ENCODE data around the gene CIC. TPM values are rescaled to one million over a fixed set of nuclear protein-coding genes. Genes with fewer than 3 reads are reported as not detected.
A peak's percentile ranks its signal among the peaks of the same experiment; 100 is the strongest.

CIC gene
- total RNA-seq, 2 donors from 2014 or later: 47.8 to 54.6 TPM

DNA sequence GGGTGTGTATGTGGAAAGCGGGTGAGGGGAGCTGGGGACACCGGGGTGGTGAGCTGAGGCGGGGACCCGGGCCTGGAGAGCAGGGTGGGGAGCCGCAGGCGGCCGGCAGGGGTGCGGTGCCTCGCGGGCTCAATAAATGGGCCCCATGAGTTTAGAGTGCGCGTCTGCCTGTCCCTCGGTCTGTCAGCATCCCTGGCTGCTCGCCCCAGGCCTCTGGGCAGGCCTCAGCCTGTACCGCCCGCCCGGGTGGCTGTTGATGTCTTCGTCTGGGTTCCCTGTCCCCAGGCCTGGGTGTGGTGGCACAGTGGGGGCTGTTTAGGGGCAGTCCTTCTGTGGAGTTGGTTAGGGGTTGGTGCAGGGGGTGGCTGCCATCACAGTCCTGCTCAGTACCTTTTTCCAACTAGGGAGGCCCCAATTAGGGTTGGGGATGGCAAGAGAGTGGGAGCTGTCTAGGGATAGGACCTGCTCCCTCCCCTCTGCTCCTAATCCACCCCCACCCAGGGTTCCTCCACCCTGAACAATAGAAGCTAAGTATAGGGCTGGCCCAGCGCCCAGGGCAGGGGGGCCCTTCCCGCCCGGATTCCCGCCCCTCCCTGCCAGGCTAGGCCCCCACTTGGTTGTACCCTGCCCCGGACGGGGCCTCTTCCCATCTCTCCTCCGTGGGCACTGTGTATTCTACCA, 12.2 kb downstream of the CIC start:
- Histone ChIP-seq H3K27me3 (no peaks in the 10 kb centered on the region), H3K9me3 (no peaks in the 10 kb centered on the region), H3K27ac (peak overlapping the region; percentile 92), H3K36me3 (no peaks in the 10 kb centered on the region), H3K9ac (ENCODE audit: low read depth in 2 of 2, low read length in 2 of 2) (peak overlapping the region; percentile 66 to 80), H3K4me1 (peaks cover 42% of the 10 kb centered on the region), H3K4me3 (peak overlapping the region; percentile 73)
- TF ChIP-seq, protein P1, sequence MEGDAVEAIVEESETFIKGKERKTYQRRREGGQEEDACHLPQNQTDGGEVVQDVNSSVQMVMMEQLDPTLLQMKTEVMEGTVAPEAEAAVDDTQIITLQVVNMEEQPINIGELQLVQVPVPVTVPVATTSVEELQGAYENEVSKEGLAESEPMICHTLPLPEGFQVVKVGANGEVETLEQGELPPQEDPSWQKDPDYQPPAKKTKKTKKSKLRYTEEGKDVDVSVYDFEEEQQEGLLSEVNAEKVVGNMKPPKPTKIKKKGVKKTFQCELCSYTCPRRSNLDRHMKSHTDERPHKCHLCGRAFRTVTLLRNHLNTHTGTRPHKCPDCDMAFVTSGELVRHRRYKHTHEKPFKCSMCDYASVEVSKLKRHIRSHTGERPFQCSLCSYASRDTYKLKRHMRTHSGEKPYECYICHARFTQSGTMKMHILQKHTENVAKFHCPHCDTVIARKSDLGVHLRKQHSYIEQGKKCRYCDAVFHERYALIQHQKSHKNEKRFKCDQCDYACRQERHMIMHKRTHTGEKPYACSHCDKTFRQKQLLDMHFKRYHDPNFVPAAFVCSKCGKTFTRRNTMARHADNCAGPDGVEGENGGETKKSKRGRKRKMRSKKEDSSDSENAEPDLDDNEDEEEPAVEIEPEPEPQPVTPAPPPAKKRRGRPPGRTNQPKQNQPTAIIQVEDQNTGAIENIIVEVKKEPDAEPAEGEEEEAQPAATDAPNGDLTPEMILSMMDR (IDR thresholded peaks at IDR 0.05): no peak
- DNase-seq: peak; percentile 62
- intact Hi-C loops (cut with DNase I): no loop called here

DNA sequence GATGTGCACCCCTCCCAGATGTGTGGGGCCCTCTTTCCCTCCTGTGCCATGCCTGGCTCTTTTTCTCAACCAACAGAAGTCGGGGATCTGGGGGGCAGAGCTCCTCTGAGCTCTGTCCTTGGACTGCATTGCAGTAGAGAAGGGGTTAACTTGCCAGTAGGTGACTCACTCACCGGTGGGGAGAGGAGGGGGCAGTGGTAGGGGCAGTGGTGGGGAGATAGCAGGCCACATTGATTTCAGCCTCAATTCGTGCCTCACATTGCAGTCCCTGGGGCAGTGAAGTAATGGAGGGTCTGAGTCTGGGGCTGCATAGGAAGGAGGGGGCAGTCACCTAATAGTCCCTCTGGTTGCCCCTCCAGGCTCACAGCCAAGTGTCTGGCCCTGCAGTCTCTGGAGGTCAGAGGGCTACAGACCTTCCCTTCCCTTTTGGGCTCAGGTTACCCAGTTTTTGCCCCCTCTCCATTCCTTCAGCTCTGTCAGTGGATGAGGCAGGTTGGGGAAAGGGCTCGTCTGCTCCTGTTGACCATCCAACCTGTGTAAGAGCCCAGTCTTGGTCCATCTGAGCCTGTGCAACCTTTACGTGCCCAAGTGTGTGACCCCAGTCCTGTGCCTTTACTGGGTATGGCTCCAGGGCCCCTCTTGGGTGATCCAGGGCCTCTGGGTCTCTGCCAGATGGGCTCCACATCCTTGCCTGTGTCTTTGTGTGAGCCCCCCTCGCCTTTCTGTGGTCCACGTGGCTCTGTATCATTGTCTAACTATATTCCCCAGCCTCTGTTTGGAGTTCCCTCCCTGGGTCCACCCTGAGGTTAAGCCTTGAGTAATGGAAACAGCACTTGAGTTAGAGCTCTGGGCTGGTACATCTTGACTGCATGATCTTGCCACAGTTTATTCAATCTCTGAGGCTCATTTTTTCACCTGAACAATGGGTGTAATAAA, 13.0 kb downstream of the CIC start:
- no peaks in the 10 kb centered on the region for H3K9me3 ChIP-seq
- H3K4me3 ChIP-seq: no peak overlapping the region
- H3K27me3 ChIP-seq: no peaks in the 10 kb centered on the region
- peaks cover 42% of the 10 kb centered on the region for H3K4me1 ChIP-seq
- no peak for DNase-seq
- intact Hi-C loops (cut with DNase I): no loop called here
- H3K36me3 ChIP-seq: no peaks in the 10 kb centered on the region
- H3K9ac ChIP-seq (ENCODE audit: low read depth in 2 of 2, low read length in 2 of 2): peak overlapping the region; percentile 38 to 43
- TF ChIP-seq, protein P1 (IDR thresholded peaks at IDR 0.05): no peak
- peak overlapping the region; percentile 92 for H3K27ac ChIP-seq

DNA sequence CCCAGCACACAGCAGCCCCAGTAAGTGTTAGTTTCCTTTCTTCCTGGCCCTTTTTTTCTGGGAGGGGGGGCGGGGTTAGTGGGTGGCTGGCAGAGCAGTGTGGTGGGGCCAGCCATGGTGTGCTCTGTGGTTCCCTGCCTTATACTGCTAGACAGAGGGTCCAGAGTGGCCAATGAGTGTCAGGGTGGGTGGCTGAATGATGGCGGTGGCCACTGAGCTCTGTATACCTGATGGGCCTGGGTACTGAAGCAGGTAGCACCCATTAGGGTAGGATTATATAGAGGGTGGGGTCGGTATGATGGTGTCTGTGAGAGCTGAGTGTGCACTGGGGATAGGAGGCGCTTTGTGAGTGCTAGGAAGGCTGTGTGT, 13.8 kb downstream of the CIC start:
- Histone ChIP-seq H3K27ac (peak overlapping the region; percentile 92), H3K9me3 (no peaks in the 10 kb centered on the region), H3K4me3 (no peak overlapping the region), H3K9ac (ENCODE audit: low read depth in 2 of 2, low read length in 2 of 2) (peak overlapping the region; percentile 68 to 87), H3K27me3 (no peaks in the 10 kb centered on the region), H3K36me3 (no peaks in the 10 kb centered on the region), H3K4me1 (peaks cover 38% of the 10 kb centered on the region)
- no peak for DNase-seq
- TF ChIP-seq, protein P1 (IDR thresholded peaks at IDR 0.05): no peak
- intact Hi-C loops (cut with DNase I): no loop called here

DNA sequence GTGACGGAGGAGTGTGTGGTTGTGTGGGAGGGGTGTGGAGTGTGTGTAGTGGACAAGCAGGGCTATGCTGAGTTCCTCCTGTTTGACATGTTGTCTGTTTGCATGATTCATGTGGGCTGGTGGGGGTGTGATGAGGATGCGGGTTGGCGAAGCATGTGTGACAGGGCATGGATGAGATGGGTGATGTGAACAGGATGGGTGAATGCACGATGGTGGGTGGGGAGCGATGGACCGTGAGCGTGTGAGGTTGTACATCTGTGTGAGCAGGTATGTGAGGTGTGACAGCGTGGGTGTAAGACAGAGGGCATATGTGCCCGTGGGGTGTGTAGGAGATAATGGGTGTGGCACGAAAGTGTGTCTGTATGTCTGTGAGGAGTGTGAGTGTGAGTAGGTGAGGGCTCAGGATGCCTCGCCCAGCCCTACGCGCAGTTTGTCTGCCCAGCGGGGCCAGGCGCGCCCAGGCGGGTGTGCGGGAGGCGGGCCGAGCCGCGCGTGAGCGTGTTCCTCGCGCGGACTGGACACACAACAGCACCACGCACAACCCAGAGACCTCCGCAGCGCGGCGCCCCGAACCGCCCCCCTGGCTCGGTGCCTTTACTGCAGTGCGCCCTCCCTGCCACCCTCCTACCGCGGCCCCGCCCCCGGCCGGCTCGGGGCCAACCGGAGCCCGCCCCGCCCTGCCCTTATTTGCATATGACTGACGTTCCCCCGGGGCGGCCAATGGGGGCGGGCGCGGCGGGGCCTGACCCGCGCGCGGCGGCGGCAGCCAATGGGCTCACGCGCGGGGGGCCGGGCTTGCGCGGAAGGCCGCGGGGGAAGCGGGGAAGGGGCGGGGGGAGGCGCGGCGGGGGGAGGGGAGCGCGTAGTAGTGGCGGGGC, 14.4 kb downstream of the CIC start:
- Histone ChIP-seq H3K27me3 (no peaks in the 10 kb centered on the region), H3K27ac (peak overlapping the region; percentile 92), H3K9ac (ENCODE audit: low read depth in 2 of 2, low read length in 2 of 2) (peak overlapping the region; percentile 68 to 87), H3K36me3 (no peaks in the 10 kb centered on the region), H3K4me3 (peak overlapping the region; percentile 45), H3K4me1 (peaks cover 35% of the 10 kb centered on the region), H3K9me3 (no peaks in the 10 kb centered on the region)
- TF ChIP-seq, protein P1 (IDR thresholded peaks at IDR 0.05): no peak
- peak; percentile 97 for DNase-seq
- intact Hi-C loops (cut with DNase I): no loop called here

DNA sequence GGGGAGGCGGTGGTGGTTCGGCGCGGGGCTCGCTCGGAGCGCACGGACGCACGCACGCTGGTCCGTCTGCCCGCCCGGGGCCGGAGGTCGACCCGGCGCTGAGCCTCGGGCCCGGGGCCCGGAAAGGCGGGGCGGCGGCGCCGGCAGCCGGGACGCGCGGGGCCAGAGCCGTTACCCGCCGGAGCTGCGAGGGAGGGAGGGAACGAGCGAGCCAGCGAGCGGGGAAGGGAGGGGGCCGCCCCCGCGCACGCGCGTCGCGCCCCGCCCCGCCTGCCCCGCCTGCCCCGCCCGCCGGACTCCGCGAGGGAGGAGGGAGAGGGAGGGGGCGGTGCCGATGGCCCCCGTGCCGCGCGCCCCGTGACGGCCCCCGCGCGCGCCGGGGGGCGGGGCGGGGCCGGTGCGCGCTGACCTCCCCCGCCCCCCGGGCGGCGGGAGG, 15.0 kb downstream of the CIC start:
- Histone ChIP-seq H3K9me3 (no peaks in the 10 kb centered on the region), H3K4me1 (peaks cover 32% of the 10 kb centered on the region), H3K27me3 (no peaks in the 10 kb centered on the region), H3K27ac (peak overlapping the region; percentile 67), H3K4me3 (no peak overlapping the region), H3K9ac (ENCODE audit: low read depth in 2 of 2, low read length in 2 of 2) (peak overlapping the region in 1 of 2 donors; percentile 66), H3K36me3 (no peaks in the 10 kb centered on the region)
- TF ChIP-seq, protein P1 (IDR thresholded peaks at IDR 0.05): no peak
- intact Hi-C loops (cut with DNase I): no loop called here
- peak; percentile 72 for DNase-seq
